ENCODE measurements around the gene CD80. TPM values are rescaled to one million over a fixed set of nuclear protein-coding genes. Genes with fewer than 3 reads are reported as not detected.

Gene CD80, protein sequence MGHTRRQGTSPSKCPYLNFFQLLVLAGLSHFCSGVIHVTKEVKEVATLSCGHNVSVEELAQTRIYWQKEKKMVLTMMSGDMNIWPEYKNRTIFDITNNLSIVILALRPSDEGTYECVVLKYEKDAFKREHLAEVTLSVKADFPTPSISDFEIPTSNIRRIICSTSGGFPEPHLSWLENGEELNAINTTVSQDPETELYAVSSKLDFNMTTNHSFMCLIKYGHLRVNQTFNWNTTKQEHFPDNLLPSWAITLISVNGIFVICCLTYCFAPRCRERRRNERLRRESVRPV
- total RNA-seq, result 1 to 10 TPM; 4.8 to 8.6 TPM
- 1 to 10 TPM in 1 of 2 donors, under 1 TPM in 1; 0.89 to 3.6 TPM for polyA plus RNA-seq
- long read RNA-seq, donor 1, partial matches to known transcripts, result 0 of 1 reads
- long read RNA-seq, donor 1, other reads (novel, unspliced or antisense), result 0 of 1 reads
- long read RNA-seq, donor 2, result 0 reads
- long read RNA-seq, donor 3, result 0 reads
- long read RNA-seq, donor 4, result 0 reads
- long read RNA-seq, donor 5, partial matches to known transcripts, result 5 of 5 reads
- long read RNA-seq, donor 5, other reads (novel, unspliced or antisense), result 0 of 5 reads

DNA sequence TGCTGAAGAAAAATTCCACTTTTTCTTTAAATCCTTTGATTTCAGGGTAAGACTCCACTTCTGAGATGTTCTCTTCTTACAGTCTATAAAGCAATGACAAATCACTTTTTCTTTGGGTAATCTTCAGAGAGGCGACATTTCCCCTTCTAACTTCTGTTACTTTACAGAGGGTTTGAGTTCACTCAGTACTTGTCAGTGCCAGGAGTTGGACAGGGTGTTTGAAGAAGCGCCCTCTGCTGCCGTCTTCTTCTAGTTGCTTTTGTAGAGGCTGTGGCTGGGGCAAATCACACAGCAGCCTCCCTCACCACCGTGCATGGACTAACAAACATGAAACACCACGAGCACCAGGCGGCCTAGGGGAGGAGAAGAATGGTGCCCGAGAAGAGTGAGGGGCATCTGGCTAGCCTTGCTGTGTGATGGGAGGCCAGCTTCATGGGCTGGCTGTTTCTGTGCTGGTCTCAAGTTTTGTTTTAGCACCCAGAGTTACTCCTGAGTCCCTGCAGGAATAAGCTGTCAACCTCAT lies at the start of gene CD80:
TSS of gene CD80 (minus strand) at position 174 of the 523 bp plus-strand sequence. CDS start 1,886 bp downstream, outside the sequence.
- no peak within 1 kb of the TSS for H3K27ac ChIP-seq (ENCODE audit: low read depth in 1 of 2, low read length in 1 of 2)
- 27 to 37% methylated on average over 7 of the region's 7 CpGs for WGBS, 2 donors

DNA sequence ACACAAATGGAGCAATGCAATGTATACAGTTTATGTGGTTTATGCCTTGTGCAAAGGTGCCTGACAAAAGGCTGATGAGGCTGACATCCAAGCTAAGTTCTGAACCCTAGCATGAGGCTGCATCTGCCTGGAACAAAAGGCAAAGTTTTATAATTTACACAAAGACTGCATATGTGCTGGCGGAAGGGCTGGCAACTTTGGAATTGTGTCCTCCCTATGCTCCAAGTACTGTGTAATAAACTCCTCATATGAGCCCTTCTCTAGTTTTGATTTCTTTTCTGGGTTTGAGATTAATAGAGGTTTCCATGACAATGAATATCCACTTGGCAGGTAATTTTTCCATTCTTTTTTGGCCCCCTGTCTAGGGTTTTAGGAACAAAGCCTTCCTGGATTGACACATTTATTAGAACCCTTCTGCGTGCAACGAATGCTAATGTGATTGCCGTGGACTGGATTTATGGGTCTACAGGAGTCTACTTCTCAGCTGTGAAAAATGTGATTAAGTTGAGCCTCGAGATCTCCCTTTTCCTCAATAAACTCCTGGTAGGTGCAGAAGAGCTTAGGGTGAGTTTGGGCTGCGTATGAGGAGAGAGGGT lies 49.1 kb upstream of the CD80 start:
- Histone ChIP-seq H3K27me3 (ENCODE audit: control insufficient read depth in 3 of 3, insufficient read depth in 3 of 3, low read length in 2 of 3) (no peaks in the 10 kb centered on the region), H3K4me3 (no peak overlapping the region), H3K36me3 (ENCODE audit: control insufficient read depth in 4 of 4, insufficient read depth in 4 of 4, low read length in 4 of 4) (no peaks in the 10 kb centered on the region), H3K9me3 (ENCODE audit: control insufficient read depth in 4 of 4, insufficient read depth in 3 of 4, low read length in 3 of 4) (peaks cover 0 to 3% (median 0%) of the 10 kb centered on the region in 4 donors), H3K27ac (ENCODE audit: low read depth in 1 of 2, low read length in 1 of 2) (no peak overlapping the region), H3K4me1 (ENCODE audit: control insufficient read depth in 5 of 5, insufficient read depth in 5 of 5, low read length in 5 of 5) (peaks cover 0 to 3% (median 0%) of the 10 kb centered on the region in 5 donors), H3K9ac (ENCODE audit: insufficient read depth in 1 of 2, low read length in 2 of 2) (no peak overlapping the region)
- TF ChIP-seq, protein P1, sequence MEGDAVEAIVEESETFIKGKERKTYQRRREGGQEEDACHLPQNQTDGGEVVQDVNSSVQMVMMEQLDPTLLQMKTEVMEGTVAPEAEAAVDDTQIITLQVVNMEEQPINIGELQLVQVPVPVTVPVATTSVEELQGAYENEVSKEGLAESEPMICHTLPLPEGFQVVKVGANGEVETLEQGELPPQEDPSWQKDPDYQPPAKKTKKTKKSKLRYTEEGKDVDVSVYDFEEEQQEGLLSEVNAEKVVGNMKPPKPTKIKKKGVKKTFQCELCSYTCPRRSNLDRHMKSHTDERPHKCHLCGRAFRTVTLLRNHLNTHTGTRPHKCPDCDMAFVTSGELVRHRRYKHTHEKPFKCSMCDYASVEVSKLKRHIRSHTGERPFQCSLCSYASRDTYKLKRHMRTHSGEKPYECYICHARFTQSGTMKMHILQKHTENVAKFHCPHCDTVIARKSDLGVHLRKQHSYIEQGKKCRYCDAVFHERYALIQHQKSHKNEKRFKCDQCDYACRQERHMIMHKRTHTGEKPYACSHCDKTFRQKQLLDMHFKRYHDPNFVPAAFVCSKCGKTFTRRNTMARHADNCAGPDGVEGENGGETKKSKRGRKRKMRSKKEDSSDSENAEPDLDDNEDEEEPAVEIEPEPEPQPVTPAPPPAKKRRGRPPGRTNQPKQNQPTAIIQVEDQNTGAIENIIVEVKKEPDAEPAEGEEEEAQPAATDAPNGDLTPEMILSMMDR (IDR thresholded peaks at IDR 0.05; ENCODE audit: control extremely low read depth, extremely low read depth), result no peak
- ATAC-seq (ENCODE audit: insufficient read depth, low FRiP score), result no peak
- no peak for DNase-seq
- 84 to 92% methylated on average over 6 of the region's 6 CpGs for WGBS, 2 donors

More for the DNA sequence above, at the start of gene CD80:
- DNase-seq (peak; percentile 26 to 53 (median 30)), ATAC-seq (ENCODE audit: insufficient read depth, low FRiP score) (no peak)
- TF ChIP-seq, protein P1 (IDR thresholded peaks at IDR 0.05; ENCODE audit: control extremely low read depth, extremely low read depth), result peak; percentile 10
- Histone ChIP-seq H3K9ac (ENCODE audit: insufficient read depth in 1 of 2, low read length in 2 of 2) (no peak within 1 kb of the TSS), H3K9me3 (ENCODE audit: control insufficient read depth in 4 of 4, insufficient read depth in 3 of 4, low read length in 3 of 4) (no peaks in the 10 kb centered on the region), H3K36me3 (ENCODE audit: control insufficient read depth in 4 of 4, insufficient read depth in 4 of 4, low read length in 4 of 4) (no peaks in the 10 kb centered on the region), H3K4me1 (ENCODE audit: control insufficient read depth in 5 of 5, insufficient read depth in 5 of 5, low read length in 5 of 5) (peaks cover 0 to 2% (median 0%) of the 10 kb centered on the region in 5 donors), H3K4me3 (no peak within 1 kb of the TSS), H3K27me3 (ENCODE audit: control insufficient read depth in 3 of 3, insufficient read depth in 3 of 3, low read length in 2 of 3) (no peaks in the 10 kb centered on the region)

DNA sequence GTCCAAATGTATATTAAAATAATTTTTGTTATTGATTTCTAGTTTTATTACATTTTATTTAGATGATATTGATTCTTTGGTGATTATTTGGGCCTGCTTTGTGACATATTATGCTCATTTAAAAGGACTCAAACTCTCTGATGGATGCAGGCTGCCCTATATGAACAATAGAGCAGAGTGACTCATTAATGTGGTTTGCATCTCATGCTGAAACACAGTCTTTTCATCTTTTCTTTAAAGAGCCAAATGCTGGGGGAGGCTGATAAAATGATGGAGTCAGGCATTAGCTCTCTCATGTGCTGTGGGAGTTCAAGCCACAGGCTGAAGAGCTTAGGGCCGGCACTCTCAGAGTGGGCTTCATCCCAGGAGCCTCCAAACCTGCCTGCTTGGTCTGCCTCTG lies 45.5 kb upstream of the CD80 start:
- Histone ChIP-seq H3K4me1 (ENCODE audit: control insufficient read depth in 5 of 5, insufficient read depth in 5 of 5, low read length in 5 of 5) (peaks cover 0 to 11% (median 0%) of the 10 kb centered on the region in 5 donors), H3K9me3 (ENCODE audit: control insufficient read depth in 4 of 4, insufficient read depth in 3 of 4, low read length in 3 of 4) (peaks cover 0 to 3% (median 0%) of the 10 kb centered on the region in 4 donors), H3K4me3 (no peak overlapping the region), H3K9ac (ENCODE audit: insufficient read depth in 1 of 2, low read length in 2 of 2) (no peak overlapping the region), H3K27me3 (ENCODE audit: control insufficient read depth in 3 of 3, insufficient read depth in 3 of 3, low read length in 2 of 3) (no peaks in the 10 kb centered on the region), H3K36me3 (ENCODE audit: control insufficient read depth in 4 of 4, insufficient read depth in 4 of 4, low read length in 4 of 4) (no peaks in the 10 kb centered on the region), H3K27ac (ENCODE audit: low read depth in 1 of 2, low read length in 1 of 2) (no peak overlapping the region)
- TF ChIP-seq, protein P1 (IDR thresholded peaks at IDR 0.05; ENCODE audit: control extremely low read depth, extremely low read depth), result no peak
- ATAC-seq (ENCODE audit: insufficient read depth, low FRiP score) (no peak), DNase-seq (no peak)
- 80 to 100% methylated on average over 1 of the region's 1 CpG for WGBS, 2 donors
